ENCODE data around the gene NEGR1. TPM values are rescaled to one million over a fixed set of nuclear protein-coding genes. Genes with fewer than 3 reads are reported as not detected.

Gene NEGR1
- total RNA-seq, 2 experiments from 2014 or later, result not detected

- POLR2A ChIA-PET, result no interaction called here
- no peaks in the 10 kb centered on the region for H3K79me2 ChIP-seq (ENCODE audit: insufficient read depth, low read depth, low read length)
- H3K4me3 ChIP-seq (ENCODE audit: low read depth, low read length, poor library complexity, severe bottlenecking), result no peak overlapping the region
- H3K27ac ChIP-seq (ENCODE audit: low read depth, low read length, poor library complexity, severe bottlenecking), result no peak overlapping the region
- no peaks in the 10 kb centered on the region for H3K9me2 ChIP-seq (ENCODE audit: insufficient read depth, low read length)
- H3K4me2 ChIP-seq (ENCODE audit: low read length), result no peak overlapping the region
- no peaks in the 10 kb centered on the region for H3K36me3 ChIP-seq (ENCODE audit: insufficient read depth, low read length)
- CTCF ChIA-PET (ENCODE audit: unreplicated experiment), result no interaction called here
- no peaks in the 10 kb centered on the region for H4K20me1 ChIP-seq (ENCODE audit: insufficient read depth, low read length)
- intact Hi-C loops (cut with micrococcal nuclease; ENCODE audit: unreplicated experiment), result no loop called here
- TF ChIP-seq CTCF (conservative IDR thresholded peaks at IDR 0.05; ENCODE audit: low read length), result no peak
- TF ChIP-seq EZH2phosphoT487 (IDR thresholded peaks at IDR 0.05; ENCODE audit: borderline replicate concordance, low read depth, low read length), result no peak
- no peaks in the 10 kb centered on the region for H3K9me3 ChIP-seq (ENCODE audit: low read length)
- no TSS peak for BruUV-seq (replicated peaks)
- H2AFZ ChIP-seq (ENCODE audit: low read length), result no peak overlapping the region
- no peak for DNase-seq (ENCODE audit: low spot score)
- H3K4me1 ChIP-seq (ENCODE audit: insufficient read depth, low read length, poor library complexity, severe bottlenecking), result no peaks in the 10 kb centered on the region
These were observed 429.0 kb downstream of the NEGR1 start for GRCh38 chr1:71853360-71853759.

GRCh38 chr1:71850936-71851335, 431.4 kb downstream of the NEGR1 start:
- Histone ChIP-seq H4K20me1 (ENCODE audit: insufficient read depth, low read length) (no peaks in the 10 kb centered on the region), H3K79me2 (ENCODE audit: insufficient read depth, low read depth, low read length) (no peaks in the 10 kb centered on the region), H3K4me3 (ENCODE audit: low read depth, low read length, poor library complexity, severe bottlenecking) (no peak overlapping the region), H3K36me3 (ENCODE audit: insufficient read depth, low read length) (no peaks in the 10 kb centered on the region), H3K9me2 (ENCODE audit: insufficient read depth, low read length) (no peaks in the 10 kb centered on the region), H3K27ac (ENCODE audit: low read depth, low read length, poor library complexity, severe bottlenecking) (no peak overlapping the region), H3K4me2 (ENCODE audit: low read length) (no peak overlapping the region), H2AFZ (ENCODE audit: low read length) (no peak overlapping the region), H3K4me1 (ENCODE audit: insufficient read depth, low read length, poor library complexity, severe bottlenecking) (no peaks in the 10 kb centered on the region), H3K9me3 (ENCODE audit: low read length) (no peaks in the 10 kb centered on the region)
- CTCF ChIA-PET (ENCODE audit: unreplicated experiment), result no interaction called here
- DNase-seq (ENCODE audit: low spot score), result no peak
- TF ChIP-seq EZH2phosphoT487 (IDR thresholded peaks at IDR 0.05; ENCODE audit: borderline replicate concordance, low read depth, low read length), result no peak
- TF ChIP-seq CTCF (conservative IDR thresholded peaks at IDR 0.05; ENCODE audit: low read length), result no peak
- intact Hi-C loops (cut with micrococcal nuclease; ENCODE audit: unreplicated experiment), result no loop called here
- no TSS peak for BruUV-seq (replicated peaks)
- POLR2A ChIA-PET, result no interaction called here

GRCh38 chr1:71850515-71850914, 431.8 kb downstream of the NEGR1 start:
- H4K20me1 ChIP-seq (ENCODE audit: insufficient read depth, low read length), result no peaks in the 10 kb centered on the region
- no TSS peak for BruUV-seq (replicated peaks)
- no peaks in the 10 kb centered on the region for H3K36me3 ChIP-seq (ENCODE audit: insufficient read depth, low read length)
- no peak for DNase-seq (ENCODE audit: low spot score)
- H2AFZ ChIP-seq (ENCODE audit: low read length), result no peak overlapping the region
- ChIA-PET POLR2A (interaction anchor here (0.7 kb wide), 1 partner anchor 102 kb away, joined by 3 read pairs; no protein-coding TSS in a partner anchor), CTCF (ENCODE audit: unreplicated experiment) (no interaction called here)
- H3K4me1 ChIP-seq (ENCODE audit: insufficient read depth, low read length, poor library complexity, severe bottlenecking), result no peaks in the 10 kb centered on the region
- no peak overlapping the region for H3K4me2 ChIP-seq (ENCODE audit: low read length)
- intact Hi-C loops (cut with micrococcal nuclease; ENCODE audit: unreplicated experiment), result no loop called here
- H3K4me3 ChIP-seq (ENCODE audit: low read depth, low read length, poor library complexity, severe bottlenecking), result no peak overlapping the region
- TF ChIP-seq EZH2phosphoT487 (IDR thresholded peaks at IDR 0.05; ENCODE audit: borderline replicate concordance, low read depth, low read length) (no peak), CTCF (conservative IDR thresholded peaks at IDR 0.05; ENCODE audit: low read length) (no peak)
- H3K27ac ChIP-seq (ENCODE audit: low read depth, low read length, poor library complexity, severe bottlenecking), result no peak overlapping the region
- no peaks in the 10 kb centered on the region for H3K9me2 ChIP-seq (ENCODE audit: insufficient read depth, low read length)
- H3K9me3 ChIP-seq (ENCODE audit: low read length), result no peaks in the 10 kb centered on the region
- no peaks in the 10 kb centered on the region for H3K79me2 ChIP-seq (ENCODE audit: insufficient read depth, low read depth, low read length)

All from OCI-LY7 (cell line).